Hepatocyte (in vitro differentiated cells): ENCODE data around the gene CREB5. TPM values are rescaled to one million over a fixed set of nuclear protein-coding genes. Genes with fewer than 3 reads are reported as not detected.

Experiments
- DNase-seq: peaks from one replicate; pipeline ENCODE4 v3.0.0-alpha.2; 2016; ENCODE audit warnings: low spot score
- H2AFZ ChIP-seq: fragments of 200-600 bp; sonication (generic); 2 replicates; pipeline ENCODE4 v1.6.0; 2016; ENCODE audit warnings: antibody characterized with exemption, mild to moderate bottlenecking
- H3K27ac ChIP-seq: fragments of 200-600 bp; sonication (generic); 2 replicates; pipeline ENCODE4 v1.5.1; 2016; ENCODE audit warnings: mild to moderate bottlenecking
- H3K27me3 ChIP-seq: fragments of 200-600 bp; sonication (generic); 2 replicates; pipeline ENCODE4 v1.6.1; 2016
- H3K36me3 ChIP-seq: fragments of 200-600 bp; sonication (generic); replicated peaks from 2 replicates; pipeline ENCODE4 v1.5.1; 2016; ENCODE audit warnings: low read depth; ENCODE audit not compliant: insufficient read depth
- H3K4me1 ChIP-seq: fragments of 200-600 bp; sonication (generic); 2 replicates; pipeline ENCODE4 v1.5.1; 2016; ENCODE audit warnings: mild to moderate bottlenecking, moderate library complexity; ENCODE audit not compliant: insufficient read depth
- H3K4me2 ChIP-seq: fragments of 200-600 bp; sonication (generic); 2 replicates; pipeline ENCODE4 v1.6.0; 2016
- H3K4me3 ChIP-seq: fragments of 200-600 bp; sonication (generic); 2 replicates; pipeline ENCODE4 v1.5.1; 2016; ENCODE audit warnings: mild to moderate bottlenecking
- H3K79me2 ChIP-seq: fragments of 200-600 bp; sonication (generic); 2 replicates; pipeline ENCODE4 v1.6.0; 2017; ENCODE audit warnings: mild to moderate bottlenecking
- H3K9me2 ChIP-seq: fragments of 200-600 bp; sonication (generic); replicated peaks from 2 replicates; pipeline ENCODE4 v1.6.0; 2017; ENCODE audit warnings: mild to moderate bottlenecking; ENCODE audit not compliant: insufficient read depth
- H3K9me3 ChIP-seq: fragments of 200-600 bp; sonication (generic); 2 replicates; pipeline ENCODE4 v1.5.1; 2016; ENCODE audit warnings: low read depth, mild to moderate bottlenecking
- H4K20me1 ChIP-seq: fragments of 200-600 bp; sonication (generic); 2 replicates; pipeline ENCODE4 v1.6.0; 2016; ENCODE audit warnings: mild to moderate bottlenecking; ENCODE audit not compliant: insufficient read depth, poor library complexity, severe bottlenecking
- CTCF ChIP-seq: fragments of 200-600 bp; sonication (generic); IDR thresholded peaks from 2 replicates; pipeline ENCODE4 v1.5.1; 2016; ENCODE audit warnings: antibody characterized with exemption, mild to moderate bottlenecking; ENCODE audit not compliant: poor library complexity
- EZH2 ChIP-seq: fragments of 200-600 bp; sonication (generic); IDR thresholded peaks from 2 replicates; pipeline ENCODE4 v1.6.1; 2016; ENCODE audit warnings: antibody characterized with exemption, mild to moderate bottlenecking, borderline replicate concordance
- EZH2phosphoT487 ChIP-seq: fragments of 200-600 bp; sonication (generic); IDR thresholded peaks from one replicate; pipeline ENCODE4 v1.6.1; 2018; ENCODE audit warnings: antibody characterized with exemption, mild to moderate bottlenecking, low read depth, moderate library complexity; ENCODE audit not compliant: unreplicated experiment, severe bottlenecking
- WGBS: methylation state at CpG from one replicate; pipeline ENCODE4 v1.1.6; 2016; ENCODE audit warnings: low lambda C conversion rate; ENCODE audit errors: missing lambda C conversion rate; 5-methylcytosine and 5-hydroxymethylcytosine counted together
- polyA plus RNA-seq: library from polyadenylated mRNA; unstranded; fragments of >200 nt; fragmentation: Nextera tagmentation; extraction: Ambion mirVana; gene quantifications from 2 replicates; pipeline ENCODE4 v1.2.1, GENCODE V29; 2016
- total RNA-seq: library from RNA; depleted of rRNA; stranded (reverse); fragments of >200 nt; gene quantifications from 2 replicates; pipeline ENCODE4 v1.2.3, GENCODE V29; 2014

Gene CREB5
- total and polyA plus RNA-seq, 2 experiments from 2014 or later = 14.0 to 27.9 TPM

DNA sequence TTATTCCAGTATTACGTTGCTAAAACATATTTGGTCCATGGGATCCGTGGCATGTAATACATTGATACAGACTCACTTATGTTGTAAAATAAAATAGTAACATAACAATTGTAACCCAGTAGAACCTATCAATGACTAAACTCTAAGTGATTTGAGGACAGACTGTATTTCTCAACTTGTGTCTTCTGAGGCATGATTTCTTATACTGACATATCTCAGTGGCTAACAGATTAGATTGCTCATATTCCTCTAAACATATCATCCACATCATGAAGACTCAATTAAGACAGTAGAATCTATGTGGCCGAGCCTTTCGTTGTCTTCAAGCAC, 72.3 kb downstream of the CREB5 start:
- no peaks in the 10 kb centered on the region for H3K9me3 ChIP-seq
- no peaks in the 10 kb centered on the region for H3K36me3 ChIP-seq
- no peaks in the 10 kb centered on the region for H3K9me2 ChIP-seq
- H3K27me3 ChIP-seq = no peaks in the 10 kb centered on the region
- H4K20me1 ChIP-seq = no peaks in the 10 kb centered on the region
- H3K4me3 ChIP-seq = no peak overlapping the region
- H2AFZ ChIP-seq = no peak overlapping the region
- H3K4me2 ChIP-seq = no peak overlapping the region
- no peak for DNase-seq
- TF ChIP-seq EZH2 (no peak), CTCF (no peak), EZH2phosphoT487 (no peak)
- 92% methylated on average over 4 of the region's 4 CpGs for WGBS
- H3K4me1 ChIP-seq = peaks cover 15% of the 10 kb centered on the region
- H3K79me2 ChIP-seq = no peaks in the 10 kb centered on the region
- no peak overlapping the region for H3K27ac ChIP-seq

DNA sequence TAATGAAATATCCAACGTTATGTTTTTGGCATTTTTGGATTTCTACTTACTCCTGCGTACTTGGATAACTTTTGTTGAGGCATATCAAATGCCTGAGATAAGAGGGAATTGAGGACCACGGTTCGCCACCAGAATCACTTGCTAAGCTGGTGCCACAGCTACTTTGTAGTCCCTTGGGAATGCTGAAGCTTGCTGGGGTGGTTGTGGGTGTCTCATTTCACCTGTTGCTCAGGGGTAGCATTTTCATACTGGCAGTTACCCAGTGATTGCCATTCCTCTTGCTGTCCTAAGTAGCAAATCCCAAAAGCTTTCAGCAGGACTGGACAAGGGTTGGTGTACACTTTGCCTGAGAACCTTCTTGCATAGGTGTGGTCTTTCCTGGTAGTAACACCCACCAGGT, 75.2 kb downstream of the CREB5 start:
- H3K9me2 ChIP-seq = no peaks in the 10 kb centered on the region
- H3K27ac ChIP-seq = no peak overlapping the region
- no peaks in the 10 kb centered on the region for H3K4me1 ChIP-seq
- H3K79me2 ChIP-seq = no peaks in the 10 kb centered on the region
- no peaks in the 10 kb centered on the region for H3K36me3 ChIP-seq
- no peak overlapping the region for H2AFZ ChIP-seq
- 93% methylated on average over 4 of the region's 4 CpGs for whole genome bisulfite sequencing
- no peak overlapping the region for H3K4me3 ChIP-seq
- no peak for TF ChIP-seq EZH2phosphoT487
- TF ChIP-seq CTCF = no peak
- TF ChIP-seq EZH2 = no peak
- DNase-seq = no peak
- no peaks in the 10 kb centered on the region for H4K20me1 ChIP-seq
- no peak overlapping the region for H3K4me2 ChIP-seq
- H3K9me3 ChIP-seq = no peaks in the 10 kb centered on the region
- H3K27me3 ChIP-seq = no peaks in the 10 kb centered on the region

DNA sequence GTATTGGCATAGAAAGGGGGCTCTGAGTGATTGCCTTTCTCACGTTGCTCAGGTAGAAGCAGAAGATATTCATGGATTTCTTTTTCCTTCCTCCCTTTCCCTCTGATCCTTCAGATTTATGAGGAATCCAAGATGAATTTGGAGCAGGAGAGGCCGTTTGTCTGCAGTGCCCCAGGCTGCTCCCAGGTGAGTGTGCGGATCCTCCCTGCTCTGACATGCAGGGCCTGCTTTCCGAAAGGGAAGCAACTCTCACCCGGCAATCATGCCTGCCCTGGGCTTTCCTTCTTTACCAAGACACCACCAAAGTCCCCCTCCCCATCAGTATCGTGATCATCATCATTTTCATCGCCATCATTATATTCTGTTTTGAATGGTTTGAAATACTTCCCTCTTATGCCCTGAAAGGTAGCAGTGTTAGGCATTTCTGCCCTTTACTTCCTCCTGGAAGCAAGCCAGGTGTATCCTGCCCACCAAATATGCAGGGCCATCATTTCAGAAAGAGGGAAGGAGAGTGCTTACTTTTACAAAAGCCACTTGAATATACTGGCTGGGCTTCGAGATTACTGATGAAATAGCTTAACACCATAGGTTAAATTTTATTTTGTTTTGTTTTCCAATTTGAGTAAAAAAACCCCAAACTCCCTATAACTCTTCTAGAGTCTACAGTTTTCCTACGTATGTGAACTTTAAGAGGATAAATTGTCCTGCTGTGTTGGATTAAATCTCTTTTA, 75.9 kb downstream of the CREB5 start:
- Histone ChIP-seq H3K27ac (no peak overlapping the region), H3K9me2 (no peaks in the 10 kb centered on the region), H3K36me3 (no peaks in the 10 kb centered on the region), H3K27me3 (no peaks in the 10 kb centered on the region), H3K4me3 (no peak overlapping the region), H4K20me1 (no peaks in the 10 kb centered on the region), H2AFZ (no peak overlapping the region), H3K9me3 (no peaks in the 10 kb centered on the region), H3K4me1 (no peaks in the 10 kb centered on the region), H3K79me2 (no peaks in the 10 kb centered on the region), H3K4me2 (no peak overlapping the region)
- 73% methylated on average over 9 of the region's 9 CpGs for WGBS
- no peak for TF ChIP-seq CTCF
- TF ChIP-seq EZH2 = no peak
- TF ChIP-seq EZH2phosphoT487 = no peak
- DNase-seq = no peak

DNA sequence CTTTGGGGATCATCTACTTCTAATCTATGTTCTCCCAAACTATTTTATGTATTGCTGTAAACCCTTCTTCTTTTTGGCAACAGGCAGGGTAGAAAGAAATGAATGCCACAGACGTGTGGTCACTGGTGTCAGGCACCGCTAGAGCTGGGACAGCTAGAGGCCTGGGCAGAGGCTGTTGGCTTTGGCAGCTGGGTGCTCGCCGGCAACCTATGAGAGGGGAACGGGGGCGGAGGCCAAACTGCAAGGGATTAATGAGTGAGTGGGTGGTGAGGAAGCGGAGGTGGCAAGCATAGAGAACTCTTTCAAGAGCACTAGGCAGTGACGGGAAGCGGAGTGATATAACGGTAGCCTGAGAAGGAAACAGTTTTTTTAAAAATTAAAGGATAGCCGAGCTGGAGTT, 78.5 kb downstream of the CREB5 start:
- H2AFZ ChIP-seq = no peak overlapping the region
- H3K27ac ChIP-seq = no peak overlapping the region
- no peak for TF ChIP-seq EZH2
- TF ChIP-seq EZH2phosphoT487 = no peak
- no peak for TF ChIP-seq CTCF
- no peaks in the 10 kb centered on the region for H3K79me2 ChIP-seq
- whole genome bisulfite sequencing = 90% methylated on average over 11 of the region's 11 CpGs
- no peaks in the 10 kb centered on the region for H3K9me2 ChIP-seq
- H3K4me2 ChIP-seq = no peak overlapping the region
- H3K36me3 ChIP-seq = no peaks in the 10 kb centered on the region
- no peaks in the 10 kb centered on the region for H4K20me1 ChIP-seq
- no peaks in the 10 kb centered on the region for H3K9me3 ChIP-seq
- no peak for DNase-seq
- no peak overlapping the region for H3K4me3 ChIP-seq
- H3K27me3 ChIP-seq = no peaks in the 10 kb centered on the region
- H3K4me1 ChIP-seq = no peaks in the 10 kb centered on the region
